OCI-LY3 (cell line): ENCODE results near the gene ABTB2.

ENCODE experiments used
- H2AFZ ChIP-seq: fragments of 200-600, 300-600 bp; shearing (Covaris generic); 2 replicates; pipeline ENCODE4 v1.6.0; 2014; ENCODE audit warnings: antibody characterized with exemption, low read depth, low read length
- H3K27ac ChIP-seq: fragments of 200-600, 300-600 bp; sonication (generic); 2 replicates; pipeline ENCODE4 v1.5.1; 2014; ENCODE audit warnings: mild to moderate bottlenecking, low read length, moderate library complexity, mixed read lengths
- H3K27me3 ChIP-seq: fragments of 200-600, 300-600 bp; sonication (generic); 2 replicates; pipeline ENCODE4 v1.6.1; 2014; ENCODE audit warnings: low read depth, low read length, mixed read lengths
- H3K36me3 ChIP-seq: fragments of 200-600, 300-600 bp; sonication (generic); replicated peaks from 2 replicates; pipeline ENCODE3; 2014; ENCODE audit warnings: low read depth, low read length, mixed read lengths
- H3K4me1 ChIP-seq: fragments of 300-600, 200-600 bp; sonication (generic); 2 replicates; pipeline ENCODE4 v1.6.1; 2014; ENCODE audit warnings: low read length, mixed read lengths
- H3K4me2 ChIP-seq: fragments of 200-600, 300-600 bp; sonication (generic); 2 replicates; pipeline ENCODE4 v1.6.1; 2014; ENCODE audit warnings: low read length, mixed read lengths
- H3K4me3 ChIP-seq: fragments of 300-600, 200-600 bp; sonication (generic); 2 replicates; pipeline ENCODE4 v1.5.1; 2014; ENCODE audit warnings: antibody characterized with exemption, mild to moderate bottlenecking, low read length, moderate library complexity
- H3K79me2 ChIP-seq: fragments of 300-600, 200-600 bp; shearing (Covaris generic); 2 replicates; pipeline ENCODE4 v1.6.1; 2014; ENCODE audit warnings: mild to moderate bottlenecking, low read length, mixed read lengths
- H3K9ac ChIP-seq: fragments of 300-600, 200-600 bp; shearing (Covaris generic); 2 replicates; pipeline ENCODE4 v1.6.0; 2014; ENCODE audit warnings: mild to moderate bottlenecking, low read length, moderate library complexity
- H3K9me3 ChIP-seq: fragments of 200-600, 300-600 bp; shearing (Covaris generic); 2 replicates; pipeline ENCODE4 v1.6.1; 2014; ENCODE audit warnings: low read length, mixed read lengths; ENCODE audit not compliant: insufficient read depth
- H4K20me1 ChIP-seq: fragments of 200-600, 300-600 bp; sonication (generic); 2 replicates; pipeline ENCODE4 v1.6.1; 2016; ENCODE audit warnings: low read length, mixed read lengths; ENCODE audit not compliant: insufficient read depth
- EZH2phosphoT487 ChIP-seq: fragments of 200-600 bp; shearing (Covaris generic); IDR thresholded peaks from 2 replicates; pipeline ENCODE4 v1.6.1; 2018; ENCODE audit warnings: antibody characterized with exemption, mixed run types, low read depth
- TF ChIP-seq, protein P1 (sequence below): fragments of 200-600, 300-600 bp; sonication (generic); IDR thresholded peaks from 2 replicates; pipeline ENCODE4 v1.5.1; 2014; ENCODE audit warnings: antibody characterized with exemption, low read length, low read depth

ABTB2 gene

DNA sequence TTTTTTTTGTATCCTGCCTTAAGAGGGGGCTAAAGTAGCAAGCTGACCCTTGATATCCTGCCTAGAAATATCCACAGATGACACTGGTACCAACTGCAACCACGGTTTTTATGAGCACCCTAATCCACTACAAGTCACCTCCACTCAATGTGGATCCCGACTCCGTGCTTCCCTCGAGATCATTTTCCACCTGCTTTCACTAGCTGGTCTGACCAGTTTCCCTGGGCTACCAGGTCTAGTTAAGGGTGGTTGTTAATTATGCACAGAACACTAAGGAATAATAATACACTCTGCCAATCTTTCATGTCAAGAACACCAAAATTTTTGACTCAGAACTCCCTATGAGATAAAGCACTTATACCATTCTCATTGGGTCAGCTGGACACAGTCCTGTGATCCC, 82.3 kb downstream of the ABTB2 start:
- Histone ChIP-seq H3K4me3 (no peak overlapping the region), H3K36me3 (no peaks in the 10 kb centered on the region), H4K20me1 (0 out of 2 replicates have a peak, but pooled peaks cover 6% of the 10 kb centered on the region), H3K9me3 (no peaks in the 10 kb centered on the region), H3K27ac (no peak overlapping the region), H3K79me2 (peaks cover 3% of the 10 kb centered on the region; the same call in 1 of the 2 replicates), H3K4me2 (no peak overlapping the region), H3K27me3 (no peaks in the 10 kb centered on the region), H3K4me1 (peaks cover 14% of the 10 kb centered on the region), H2AFZ (no peak overlapping the region), H3K9ac (no peak overlapping the region)
- TF ChIP-seq, protein P1, sequence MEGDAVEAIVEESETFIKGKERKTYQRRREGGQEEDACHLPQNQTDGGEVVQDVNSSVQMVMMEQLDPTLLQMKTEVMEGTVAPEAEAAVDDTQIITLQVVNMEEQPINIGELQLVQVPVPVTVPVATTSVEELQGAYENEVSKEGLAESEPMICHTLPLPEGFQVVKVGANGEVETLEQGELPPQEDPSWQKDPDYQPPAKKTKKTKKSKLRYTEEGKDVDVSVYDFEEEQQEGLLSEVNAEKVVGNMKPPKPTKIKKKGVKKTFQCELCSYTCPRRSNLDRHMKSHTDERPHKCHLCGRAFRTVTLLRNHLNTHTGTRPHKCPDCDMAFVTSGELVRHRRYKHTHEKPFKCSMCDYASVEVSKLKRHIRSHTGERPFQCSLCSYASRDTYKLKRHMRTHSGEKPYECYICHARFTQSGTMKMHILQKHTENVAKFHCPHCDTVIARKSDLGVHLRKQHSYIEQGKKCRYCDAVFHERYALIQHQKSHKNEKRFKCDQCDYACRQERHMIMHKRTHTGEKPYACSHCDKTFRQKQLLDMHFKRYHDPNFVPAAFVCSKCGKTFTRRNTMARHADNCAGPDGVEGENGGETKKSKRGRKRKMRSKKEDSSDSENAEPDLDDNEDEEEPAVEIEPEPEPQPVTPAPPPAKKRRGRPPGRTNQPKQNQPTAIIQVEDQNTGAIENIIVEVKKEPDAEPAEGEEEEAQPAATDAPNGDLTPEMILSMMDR = no peak
- TF ChIP-seq EZH2phosphoT487 = no peak

DNA sequence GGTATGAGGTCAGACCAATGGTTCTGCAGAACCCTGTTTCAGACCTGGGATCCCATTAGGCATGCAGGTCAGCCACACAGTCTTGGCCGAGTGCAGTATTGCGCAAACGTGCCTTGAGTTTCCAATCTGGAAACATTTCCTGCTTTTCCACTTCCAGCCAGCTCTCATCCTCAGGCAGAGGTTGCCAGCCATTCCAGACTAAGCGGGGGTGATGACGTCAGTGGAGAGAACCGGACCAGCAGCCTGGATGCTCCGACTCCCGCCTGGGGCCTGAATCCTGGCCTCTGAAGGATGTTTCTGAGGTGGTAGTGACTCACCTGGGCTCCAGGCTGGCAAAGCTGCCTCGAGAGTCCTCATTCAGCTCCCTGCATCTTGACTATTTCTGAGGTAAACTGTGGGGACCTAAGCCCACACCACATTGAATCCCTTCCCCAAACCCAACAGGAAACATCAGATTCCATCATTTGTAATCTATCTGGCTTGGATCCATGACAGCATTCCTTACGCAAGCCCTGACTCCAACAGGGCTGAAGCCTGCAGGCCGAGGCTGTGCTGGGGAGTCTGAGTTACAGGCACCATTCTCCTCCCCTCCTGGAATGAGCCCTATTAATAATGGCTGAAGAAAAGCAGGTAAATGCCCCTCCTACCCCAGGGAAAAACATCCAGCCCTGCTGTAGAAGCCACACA, 83.0 kb downstream of the ABTB2 start:
- H3K27me3 ChIP-seq = no peaks in the 10 kb centered on the region
- no peak overlapping the region for H3K27ac ChIP-seq
- TF ChIP-seq, protein P1 = no peak
- TF ChIP-seq EZH2phosphoT487 = no peak
- no peak overlapping the region for H3K4me2 ChIP-seq
- no peak overlapping the region for H2AFZ ChIP-seq
- peaks cover 3% of the 10 kb centered on the region; the same call in 1 of the 2 replicates for H3K79me2 ChIP-seq
- H3K4me3 ChIP-seq = no peak overlapping the region
- H3K9ac ChIP-seq = no peak overlapping the region
- no peaks in the 10 kb centered on the region for H3K9me3 ChIP-seq
- 0 out of 2 replicates have a peak, but pooled peaks cover 3% of the 10 kb centered on the region for H4K20me1 ChIP-seq
- H3K36me3 ChIP-seq = no peaks in the 10 kb centered on the region
- H3K4me1 ChIP-seq = peaks cover 14% of the 10 kb centered on the region

DNA sequence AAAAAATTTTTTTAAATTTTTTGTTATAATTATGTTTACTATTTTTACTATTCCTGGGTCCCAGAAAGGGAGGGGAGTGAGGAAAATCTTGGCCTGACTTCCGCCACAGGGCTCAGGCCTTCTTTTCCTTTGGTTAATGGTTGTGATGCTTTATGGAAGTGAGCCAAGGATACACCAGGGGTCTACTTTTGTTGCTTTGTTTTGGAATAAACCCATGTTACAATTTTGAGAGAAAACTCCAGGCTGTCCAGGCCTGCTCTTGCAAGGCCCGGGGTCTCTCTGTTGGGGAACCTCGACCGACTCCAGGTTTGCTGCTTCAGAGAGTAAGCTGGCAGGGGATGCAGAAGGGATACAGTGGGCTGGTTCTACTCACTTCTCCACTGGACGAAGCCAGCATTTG, 84.7 kb downstream of the ABTB2 start:
- no peak overlapping the region for H3K27ac ChIP-seq
- no peaks in the 10 kb centered on the region for H3K36me3 ChIP-seq
- H3K4me3 ChIP-seq = no peak overlapping the region
- H3K79me2 ChIP-seq = peaks cover 3% of the 10 kb centered on the region; the same call in 1 of the 2 replicates
- no peaks in the 10 kb centered on the region for H3K27me3 ChIP-seq
- H4K20me1 ChIP-seq = no peaks in the 10 kb centered on the region
- TF ChIP-seq EZH2phosphoT487 = no peak
- TF ChIP-seq, protein P1 = no peak
- no peaks in the 10 kb centered on the region for H3K9me3 ChIP-seq
- no peak overlapping the region for H3K4me2 ChIP-seq
- peaks cover under 1% of the 10 kb centered on the region for H3K4me1 ChIP-seq
- H3K9ac ChIP-seq = no peak overlapping the region
- H2AFZ ChIP-seq = no peak overlapping the region

DNA sequence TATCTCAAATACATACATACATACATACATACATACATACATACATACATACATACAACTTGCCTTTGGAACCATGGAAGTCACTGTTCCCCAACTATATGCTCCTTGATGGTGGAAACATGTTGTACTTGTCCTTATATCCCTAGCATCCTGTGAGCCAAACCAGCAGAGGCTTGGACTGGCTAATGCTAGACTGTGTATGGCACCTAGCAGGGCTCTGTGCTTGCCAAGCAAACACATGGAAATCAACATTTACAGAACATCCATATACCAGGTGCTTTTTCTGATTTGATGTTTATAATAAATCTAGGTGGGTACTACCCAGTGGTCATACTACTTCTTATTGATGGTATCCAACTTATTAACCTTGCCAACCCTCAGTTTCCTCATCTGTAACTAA, 86.1 kb downstream of the ABTB2 start:
- no peak overlapping the region for H3K9ac ChIP-seq
- H3K4me1 ChIP-seq = peaks cover 13% of the 10 kb centered on the region
- H4K20me1 ChIP-seq = no peaks in the 10 kb centered on the region
- no peak overlapping the region for H2AFZ ChIP-seq
- peaks cover 8% of the 10 kb centered on the region; the same call in 1 of the 2 replicates for H3K79me2 ChIP-seq
- no peak overlapping the region for H3K27ac ChIP-seq
- H3K4me3 ChIP-seq = no peak overlapping the region
- H3K9me3 ChIP-seq = no peaks in the 10 kb centered on the region
- no peaks in the 10 kb centered on the region for H3K36me3 ChIP-seq
- H3K4me2 ChIP-seq = no peak overlapping the region
- H3K27me3 ChIP-seq = no peaks in the 10 kb centered on the region
- TF ChIP-seq EZH2phosphoT487 = no peak
- TF ChIP-seq, protein P1 = no peak
